ENCODE data around the gene DAAM2. TPM values are rescaled to one million over a fixed set of nuclear protein-coding genes. Genes with fewer than 3 reads are reported as not detected.

The DAAM2 gene
- polyA plus RNA-seq, 1 donor (not counting 4 experiments of a cell fraction or from before 2014, with no cell fraction given), result not detected

- Histone ChIP-seq H3K4me3 (ENCODE audit: control insufficient read depth in 2 of 3, extremely low read depth in 1 of 3, insufficient read depth in 2 of 3, low read depth in 1 of 3, low read length in 3 of 3) (no peak overlapping the region), H3K9me1 (ENCODE audit: control insufficient read depth, extremely low read depth, insufficient read depth, low read length) (no peaks in the 10 kb centered on the region), H3K9me3 (ENCODE audit: control insufficient read depth, low read depth, low read length) (no peaks in the 10 kb centered on the region), H3K27me3 (ENCODE audit: control insufficient read depth, extremely low read depth, insufficient read depth, low read length) (no peaks in the 10 kb centered on the region), H3K36me3 (ENCODE audit: control insufficient read depth in 2 of 2, extremely low read depth in 1 of 2, insufficient read depth in 2 of 2, low read length in 2 of 2) (no peaks in the 10 kb centered on the region), H3K9ac (ENCODE audit: control insufficient read depth, extremely low read depth, insufficient read depth, low read length) (no peak overlapping the region), H3K4me1 (ENCODE audit: control insufficient read depth, extremely low read depth, insufficient read depth, low read length) (no peaks in the 10 kb centered on the region), H2AFZ (ENCODE audit: control insufficient read depth, low read length) (no peak overlapping the region), H3K79me2 (ENCODE audit: control insufficient read depth, insufficient read depth, low read length) (no peaks in the 10 kb centered on the region), H4K20me1 (ENCODE audit: control insufficient read depth, extremely low read depth, insufficient read depth, low read length) (no peaks in the 10 kb centered on the region), H3K4me2 (ENCODE audit: control insufficient read depth, extremely low read depth, insufficient read depth, low read depth, low read length) (no peak overlapping the region), H3K27ac (ENCODE audit: control insufficient read depth, insufficient read depth, low read length) (no peak overlapping the region)
- FAIRE-seq, result no peak
- dilution Hi-C loops (cut with MboI; ENCODE audit: extremely low pct_ligation_motif_present, low sequenced_read_pairs), result no loop called here
- no peak for DNase-seq (ENCODE audit: low read depth, low spot score)
- TF ChIP-seq CTCF (optimal IDR thresholded peaks at IDR 0.05 in 1 of 3, IDR thresholded peaks at IDR 0.05 in 1 of 3, conservative IDR thresholded peaks at IDR 0.05 in 1 of 3; ENCODE audit: extremely low read depth in 1 of 3, insufficient read depth in 2 of 3, low read length in 3 of 3) (no peak), EZH2 (IDR thresholded peaks at IDR 0.05; ENCODE audit: low read length) (no peak)
Measured at GRCh38 chr6:39811835-39812345, 19.7 kb downstream of the DAAM2 start.

GRCh38 chr6:39812496-39812852 is 20.3 kb downstream of the DAAM2 start:
- no peaks in the 10 kb centered on the region for H3K9me1 ChIP-seq (ENCODE audit: control insufficient read depth, extremely low read depth, insufficient read depth, low read length)
- no peak overlapping the region for H3K27ac ChIP-seq (ENCODE audit: control insufficient read depth, insufficient read depth, low read length)
- no peak overlapping the region for H2AFZ ChIP-seq (ENCODE audit: control insufficient read depth, low read length)
- no peaks in the 10 kb centered on the region for H3K79me2 ChIP-seq (ENCODE audit: control insufficient read depth, insufficient read depth, low read length)
- dilution Hi-C loops (cut with MboI; ENCODE audit: extremely low pct_ligation_motif_present, low sequenced_read_pairs), result no loop called here
- DNase-seq (ENCODE audit: low read depth, low spot score) (no peak), FAIRE-seq (no peak)
- H3K27me3 ChIP-seq (ENCODE audit: control insufficient read depth, extremely low read depth, insufficient read depth, low read length), result no peaks in the 10 kb centered on the region
- no peaks in the 10 kb centered on the region for H3K9me3 ChIP-seq (ENCODE audit: control insufficient read depth, low read depth, low read length)
- H3K9ac ChIP-seq (ENCODE audit: control insufficient read depth, extremely low read depth, insufficient read depth, low read length), result no peak overlapping the region
- TF ChIP-seq CTCF (optimal IDR thresholded peaks at IDR 0.05 in 1 of 3, IDR thresholded peaks at IDR 0.05 in 1 of 3, conservative IDR thresholded peaks at IDR 0.05 in 1 of 3; ENCODE audit: extremely low read depth in 1 of 3, insufficient read depth in 2 of 3, low read length in 3 of 3) (no peak), EZH2 (IDR thresholded peaks at IDR 0.05; ENCODE audit: low read length) (no peak)
- no peaks in the 10 kb centered on the region for H3K36me3 ChIP-seq (ENCODE audit: control insufficient read depth in 2 of 2, extremely low read depth in 1 of 2, insufficient read depth in 2 of 2, low read length in 2 of 2)
- H3K4me3 ChIP-seq (ENCODE audit: control insufficient read depth in 2 of 3, extremely low read depth in 1 of 3, insufficient read depth in 2 of 3, low read depth in 1 of 3, low read length in 3 of 3), result no peak overlapping the region
- no peak overlapping the region for H3K4me2 ChIP-seq (ENCODE audit: control insufficient read depth, extremely low read depth, insufficient read depth, low read depth, low read length)
- H3K4me1 ChIP-seq (ENCODE audit: control insufficient read depth, extremely low read depth, insufficient read depth, low read length), result no peaks in the 10 kb centered on the region
- no peaks in the 10 kb centered on the region for H4K20me1 ChIP-seq (ENCODE audit: control insufficient read depth, extremely low read depth, insufficient read depth, low read length)
